Measurements from ENCODE around the gene ARHGEF28. TPM values are rescaled to one million over a fixed set of nuclear protein-coding genes. Genes with fewer than 3 reads are reported as not detected.

Gene ARHGEF28
- total and polyA plus RNA-seq, 10 of the 15 experiments (the other 5 are each of a cell fraction or from before 2014, with no cell fraction given) = 0.10 to 0.72 (median 0.22) TPM; not detected in 2

- no peak for TF ChIP-seq REST (IDR thresholded peaks at IDR 0.05; ENCODE audit: low read depth, low read length)
- no peak for TF ChIP-seq RB1 (IDR thresholded peaks at IDR 0.05; ENCODE audit: borderline replicate concordance)
- TF ChIP-seq YBX1 (IDR thresholded peaks at IDR 0.05) = no peak
- no peak for TF ChIP-seq RUNX3 (IDR thresholded peaks at IDR 0.05; ENCODE audit: low read length)
- no peak for TF ChIP-seq KLF5 (IDR thresholded peaks at IDR 0.05; ENCODE audit: partially characterized antibody)
- no peak for TF ChIP-seq CTCF (IDR thresholded peaks at IDR 0.05 in 2 of 3, conservative IDR thresholded peaks at IDR 0.05 in 1 of 3; ENCODE audit: control insufficient read depth in 2 of 3, extremely low read depth in 1 of 3, insufficient read depth in 1 of 3, low read depth in 3 of 3, low read length in 3 of 3)
- TF ChIP-seq NR2C2 (IDR thresholded peaks at IDR 0.05; ENCODE audit: borderline replicate concordance, control insufficient read depth, insufficient read length, low read depth) = no peak
- no peak for TF ChIP-seq MTA3 (IDR thresholded peaks at IDR 0.05; ENCODE audit: borderline replicate concordance, low read length)
- no peak for TF ChIP-seq IKZF2 (IDR thresholded peaks at IDR 0.05)
- no peak for TF ChIP-seq KAT2A (conservative IDR thresholded peaks at IDR 0.05; ENCODE audit: control insufficient read depth, low read depth, low read length)
- no peak for TF ChIP-seq FOXM1 (IDR thresholded peaks at IDR 0.05; ENCODE audit: low read depth, low read length)
- no peak for TF ChIP-seq EGR1 (IDR thresholded peaks at IDR 0.05; ENCODE audit: borderline replicate concordance in 1 of 2, low read depth in 2 of 2, low read length in 2 of 2)
Observed at GRCh38 chr5:73816656-73817420, 190.8 kb downstream of the ARHGEF28 start (continued).

Measured in GM12878 (cell line).